ENCODE data around the gene TRAM2.

Gene TRAM2

GRCh38 chr6:52502306-52503029 is 74.4 kb downstream of the TRAM2 start:
- no peak overlapping the region for H3K4me3 ChIP-seq (ENCODE audit: control insufficient read depth, low read depth, low read length)
- no peak for DNase-seq (ENCODE audit: low read depth)
- TF ChIP-seq CTCF (conservative IDR thresholded peaks at IDR 0.05; ENCODE audit: control insufficient read depth, insufficient read depth, low read depth, low read length), result no peak

GRCh38 chr6:52500238-52501129 is 76.4 kb downstream of the TRAM2 start:
- no peak for TF ChIP-seq CTCF (conservative IDR thresholded peaks at IDR 0.05; ENCODE audit: control insufficient read depth, insufficient read depth, low read depth, low read length)
- H3K4me3 ChIP-seq (ENCODE audit: control insufficient read depth, low read depth, low read length), result no peak overlapping the region
- no peak for DNase-seq (ENCODE audit: low read depth)

GRCh38 chr6:52499681-52500236 is 77.1 kb downstream of the TRAM2 start:
- H3K4me3 ChIP-seq (ENCODE audit: control insufficient read depth, low read depth, low read length), result no peak overlapping the region

GRCh38 chr6:52499026-52499425 is 77.8 kb downstream of the TRAM2 start:
- no peak overlapping the region for H3K4me3 ChIP-seq (ENCODE audit: control insufficient read depth, low read depth, low read length)
- peak; percentile 71 for DNase-seq (ENCODE audit: low read depth)
- TF ChIP-seq CTCF (conservative IDR thresholded peaks at IDR 0.05; ENCODE audit: control insufficient read depth, insufficient read depth, low read depth, low read length), result no peak

More at GRCh38 chr6:52499681-52500236, 77.1 kb downstream of the TRAM2 start:
- TF ChIP-seq CTCF (conservative IDR thresholded peaks at IDR 0.05; ENCODE audit: control insufficient read depth, insufficient read depth, low read depth, low read length), result no peak
- DNase-seq (ENCODE audit: low read depth), result no peak

- TF ChIP-seq CTCF (conservative IDR thresholded peaks at IDR 0.05; ENCODE audit: control insufficient read depth, insufficient read depth, low read depth, low read length), result no peak
- DNase-seq (ENCODE audit: low read depth), result no peak
- no peak overlapping the region for H3K4me3 ChIP-seq (ENCODE audit: control insufficient read depth, low read depth, low read length)
Observed at GRCh38 chr6:52498538-52499017, 78.3 kb downstream of the TRAM2 start.

- peak; percentile 76 for DNase-seq (ENCODE audit: low read depth)
- no peak overlapping the region for H3K4me3 ChIP-seq (ENCODE audit: control insufficient read depth, low read depth, low read length)
- TF ChIP-seq CTCF (conservative IDR thresholded peaks at IDR 0.05; ENCODE audit: control insufficient read depth, insufficient read depth, low read depth, low read length), result no peak
Observed at GRCh38 chr6:52497652-52498408, 79.0 kb downstream of the TRAM2 start.

Data from fibroblast of mammary gland (primary cell).